ENCODE measurements around the gene ZNF618. TPM values are rescaled to one million over a fixed set of nuclear protein-coding genes. Genes with fewer than 3 reads are reported as not detected.

Gene ZNF618
- total RNA-seq, 2 experiments from 2014 or later, result 0.12 to 0.33 TPM

DNA sequence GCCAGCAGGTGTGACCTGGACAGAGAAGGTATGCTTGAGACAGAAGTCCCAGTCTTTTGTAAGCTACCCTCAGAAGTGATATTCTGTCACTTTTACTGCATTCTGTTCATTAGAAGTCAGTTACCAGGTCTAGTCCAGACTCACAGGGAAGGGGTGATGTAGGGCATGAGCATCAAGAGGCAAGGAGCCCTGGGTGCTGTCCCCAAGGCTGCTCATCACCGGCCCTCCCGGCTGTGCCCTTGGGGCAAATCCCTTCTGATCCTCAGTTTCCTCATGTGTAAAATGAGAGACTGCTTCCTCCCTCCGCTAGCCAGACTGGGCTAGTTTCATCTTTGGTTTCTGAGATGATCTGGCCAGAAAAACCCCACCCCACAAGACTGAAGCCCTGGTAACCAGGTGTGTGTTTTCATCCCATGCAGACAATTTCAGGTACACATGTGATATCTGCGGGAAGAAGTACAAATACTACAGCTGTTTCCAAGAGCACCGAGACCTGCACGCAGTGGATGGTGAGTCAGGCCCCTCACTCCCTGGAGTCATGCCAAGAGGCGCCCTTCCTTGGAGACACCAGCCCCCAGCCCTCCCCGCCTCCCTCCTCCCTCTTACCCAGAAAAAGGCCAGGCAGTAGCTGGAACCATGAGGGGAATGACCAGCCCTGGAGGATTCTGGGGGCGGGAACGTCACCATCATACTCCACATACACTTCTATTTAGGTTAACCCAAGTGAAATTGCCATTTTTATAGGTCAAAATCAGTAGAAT lies 131.0 kb downstream of the ZNF618 start:
- Mint-ChIP-seq H3K27ac (no peak overlapping the region), H3K9me3 (no peaks in the 10 kb centered on the region), H3K4me3 (no peak overlapping the region), H3K4me1 (ENCODE audit: low read depth) (no peaks in the 10 kb centered on the region), H3K36me3 (no peaks in the 10 kb centered on the region), H3K27me3 (no peaks in the 10 kb centered on the region)
- ChIA-PET CTCF (no interaction called here), POLR2A (no interaction called here)
- DNase-seq, result no peak
- intact Hi-C loops (cut with micrococcal nuclease), result no loop called here

DNA sequence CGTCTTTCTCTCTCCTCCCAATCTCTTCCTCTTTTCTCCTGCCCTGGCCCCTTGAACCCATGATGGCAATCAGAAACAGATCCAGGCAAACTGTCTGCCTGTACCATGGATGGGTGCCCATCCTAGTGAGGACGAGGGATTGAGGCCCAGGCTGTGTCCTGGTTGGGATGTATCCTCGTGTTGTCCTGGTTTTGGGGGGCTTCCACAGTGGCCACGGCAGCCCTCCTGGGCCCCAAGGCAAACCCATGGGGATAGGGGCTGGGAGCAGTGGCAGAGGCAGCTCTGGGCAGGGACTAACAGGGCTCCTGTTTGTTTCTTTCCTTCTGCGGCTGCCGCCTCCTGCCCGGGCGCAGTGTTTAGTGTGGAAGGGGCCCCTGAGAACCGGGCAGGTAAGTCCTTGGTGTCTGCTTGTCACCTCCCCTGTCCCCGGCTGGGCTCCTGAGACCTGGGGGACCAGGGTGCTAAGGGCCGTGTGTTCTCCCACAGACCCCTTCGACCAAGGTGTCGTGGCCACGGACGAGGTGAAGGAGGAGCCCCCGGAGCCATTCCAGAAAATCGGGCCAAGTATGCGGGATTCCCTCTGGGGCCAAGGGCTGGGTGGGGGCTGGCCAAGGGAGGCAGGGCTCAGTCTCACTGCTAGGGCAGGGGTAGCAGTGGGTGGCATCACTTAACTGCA lies 132.0 kb downstream of the ZNF618 start:
- no peaks in the 10 kb centered on the region for H3K27me3 Mint-ChIP-seq
- no peak overlapping the region for H3K4me3 Mint-ChIP-seq
- H3K4me1 Mint-ChIP-seq (ENCODE audit: low read depth), result no peaks in the 10 kb centered on the region
- no peaks in the 10 kb centered on the region for H3K36me3 Mint-ChIP-seq
- no peaks in the 10 kb centered on the region for H3K9me3 Mint-ChIP-seq
- CTCF ChIA-PET, result no interaction called here
- no peak overlapping the region for H3K27ac Mint-ChIP-seq
- POLR2A ChIA-PET, result no interaction called here
- intact Hi-C loops (cut with micrococcal nuclease), result no loop called here
- no peak for DNase-seq

DNA sequence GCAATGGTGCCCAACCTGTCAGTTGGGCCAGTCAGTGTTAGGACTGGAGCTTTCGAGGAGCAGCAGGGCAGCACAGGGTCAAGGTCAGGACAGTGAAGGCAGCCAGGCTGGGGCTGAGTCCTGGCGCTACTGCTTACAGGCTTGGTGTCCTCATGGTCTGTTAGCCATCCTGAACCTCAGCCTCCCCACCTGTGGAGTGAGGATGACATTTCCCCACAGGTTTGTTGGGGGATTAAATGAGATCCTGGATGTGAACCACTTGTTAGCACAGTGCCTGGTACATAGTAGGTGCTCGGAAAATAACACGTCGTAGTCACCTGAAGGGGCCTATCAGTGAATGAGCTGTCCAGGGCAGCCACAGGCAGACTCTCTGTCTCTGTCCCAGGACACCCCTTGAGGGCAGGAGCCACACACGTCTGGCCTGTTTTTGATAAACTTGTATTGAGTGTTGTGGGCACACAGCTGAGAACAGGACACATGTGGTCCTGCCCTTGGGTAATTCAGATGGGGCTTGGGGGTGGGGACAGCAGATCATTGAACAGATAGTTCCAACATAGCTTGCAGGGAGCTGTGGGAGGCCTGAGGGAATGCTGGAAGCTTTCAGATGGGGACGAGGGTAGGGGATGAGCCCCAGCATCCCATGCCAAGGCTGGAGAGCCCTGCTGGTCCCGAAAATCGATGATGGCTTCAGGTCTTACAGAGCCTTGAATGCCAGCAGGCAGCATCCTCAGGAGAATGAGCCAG lies 132.7 kb downstream of the ZNF618 start:
- Mint-ChIP-seq H3K36me3 (no peaks in the 10 kb centered on the region), H3K4me1 (ENCODE audit: low read depth) (no peaks in the 10 kb centered on the region), H3K27me3 (no peaks in the 10 kb centered on the region), H3K27ac (no peak overlapping the region), H3K9me3 (no peaks in the 10 kb centered on the region), H3K4me3 (no peak overlapping the region)
- POLR2A ChIA-PET, result no interaction called here
- DNase-seq, result no peak
- CTCF ChIA-PET, result interaction anchor here (1.1 kb wide), 1 partner anchor 563 kb away, joined by 3 read pairs; no protein-coding TSS in a partner anchor
- intact Hi-C loops (cut with micrococcal nuclease), result no loop called here

DNA sequence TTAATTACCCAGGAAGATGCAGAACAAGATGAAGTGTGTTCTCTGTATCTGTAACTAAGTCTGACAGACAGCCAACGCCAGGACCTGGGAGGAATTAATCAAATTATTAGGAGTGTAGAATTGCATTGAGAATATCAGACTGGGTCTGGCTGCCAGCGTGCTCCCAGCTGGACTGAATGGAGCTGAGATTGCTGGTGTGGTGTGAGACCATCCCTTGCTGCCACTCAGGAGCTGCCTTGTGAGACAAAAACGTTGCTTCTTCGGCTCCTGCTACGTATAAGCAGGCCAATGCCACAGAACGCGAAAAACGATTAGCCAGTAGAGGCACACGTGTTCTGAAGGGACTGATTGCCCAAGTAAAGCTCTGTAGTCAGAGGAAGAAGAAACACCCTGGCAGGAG lies 135.2 kb downstream of the ZNF618 start:
- intact Hi-C loops (cut with micrococcal nuclease), result no loop called here
- ChIA-PET POLR2A (no interaction called here), CTCF (no interaction called here)
- Mint-ChIP-seq H3K4me1 (ENCODE audit: low read depth) (no peaks in the 10 kb centered on the region), H3K27ac (no peak overlapping the region), H3K9me3 (peaks cover 3% of the 10 kb centered on the region), H3K36me3 (no peaks in the 10 kb centered on the region), H3K27me3 (no peaks in the 10 kb centered on the region), H3K4me3 (no peak overlapping the region)
- no peak for DNase-seq

DNA sequence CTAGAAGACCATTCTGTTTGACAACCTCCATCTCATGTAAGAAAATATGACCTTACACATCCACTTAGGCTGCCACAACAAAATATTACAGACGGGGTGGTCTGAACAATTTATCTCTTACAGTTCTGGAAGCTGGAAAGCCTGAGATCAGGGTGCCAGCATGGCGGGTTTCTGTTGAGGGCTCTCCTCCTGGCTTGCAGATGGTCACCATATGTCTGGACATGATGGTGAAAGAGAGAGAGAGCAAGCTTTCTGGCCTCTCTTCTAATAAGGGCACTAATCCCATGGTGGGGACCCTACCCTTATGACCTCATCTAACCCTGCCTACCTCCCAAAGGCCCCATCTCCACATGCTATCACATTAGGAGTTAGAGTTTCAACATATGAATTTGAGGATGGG lies 136.0 kb downstream of the ZNF618 start:
- Mint-ChIP-seq H3K4me1 (ENCODE audit: low read depth) (no peaks in the 10 kb centered on the region), H3K9me3 (peaks cover 3% of the 10 kb centered on the region), H3K36me3 (no peaks in the 10 kb centered on the region), H3K4me3 (no peak overlapping the region), H3K27me3 (no peaks in the 10 kb centered on the region), H3K27ac (no peak overlapping the region)
- POLR2A ChIA-PET, result no interaction called here
- DNase-seq, result no peak
- intact Hi-C loops (cut with micrococcal nuclease), result no loop called here
- CTCF ChIA-PET, result no interaction called here

DNA sequence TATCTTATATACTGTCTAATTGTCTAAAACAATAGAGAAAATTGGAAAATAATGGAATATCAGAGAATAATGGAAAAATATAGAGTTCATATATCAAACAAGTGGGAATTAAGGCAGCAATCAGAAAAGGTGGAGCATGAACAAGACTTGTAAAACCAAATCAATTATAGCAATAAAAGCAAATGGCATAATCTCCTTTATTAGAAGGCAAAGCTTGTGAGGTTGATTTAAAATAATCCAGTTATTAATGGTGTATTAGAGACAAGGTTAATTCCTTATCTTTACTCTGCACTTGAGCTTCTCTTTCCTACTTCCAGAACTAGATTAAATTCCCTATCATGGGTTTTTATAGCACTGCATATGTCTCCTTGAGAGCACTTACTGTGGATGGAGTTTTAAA lies 137.9 kb downstream of the ZNF618 start:
- Mint-ChIP-seq H3K27me3 (no peaks in the 10 kb centered on the region), H3K9me3 (peaks cover 3% of the 10 kb centered on the region)
- POLR2A ChIA-PET, result no interaction called here

DNA sequence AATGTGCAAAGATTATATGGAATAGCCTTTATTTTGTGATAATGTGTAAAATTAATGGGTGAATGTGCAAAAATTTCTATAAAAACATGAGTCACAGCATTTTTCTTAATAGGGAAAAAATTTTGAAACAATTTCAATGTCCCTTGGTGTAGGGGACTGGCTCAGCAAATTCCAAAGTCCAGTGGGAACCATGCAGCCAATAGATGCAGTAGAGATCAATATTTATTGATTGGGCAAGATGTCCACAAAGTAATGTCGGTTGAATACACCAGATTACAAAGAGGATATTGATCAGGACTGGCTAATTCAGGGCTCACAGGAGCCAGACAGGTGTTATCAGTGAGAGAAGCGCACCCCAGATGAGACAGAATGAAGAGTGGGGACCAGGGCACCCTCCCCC lies 139.5 kb downstream of the ZNF618 start:
- no peak overlapping the region for H3K4me3 Mint-ChIP-seq
- H3K27ac Mint-ChIP-seq, result no peak overlapping the region
- no peaks in the 10 kb centered on the region for H3K27me3 Mint-ChIP-seq
- POLR2A ChIA-PET, result no interaction called here
- DNase-seq, result no peak
- H3K36me3 Mint-ChIP-seq, result no peaks in the 10 kb centered on the region
- no peaks in the 10 kb centered on the region for H3K4me1 Mint-ChIP-seq (ENCODE audit: low read depth)
- CTCF ChIA-PET, result no interaction called here
- intact Hi-C loops (cut with micrococcal nuclease), result no loop called here
- peaks cover 3% of the 10 kb centered on the region for H3K9me3 Mint-ChIP-seq

More for the DNA sequence above, 137.9 kb downstream of the ZNF618 start:
- Mint-ChIP-seq H3K36me3 (no peaks in the 10 kb centered on the region), H3K4me1 (ENCODE audit: low read depth) (no peaks in the 10 kb centered on the region), H3K27ac (no peak overlapping the region), H3K4me3 (no peak overlapping the region)
- CTCF ChIA-PET, result no interaction called here
- DNase-seq, result no peak
- intact Hi-C loops (cut with micrococcal nuclease), result no loop called here

DNA sequence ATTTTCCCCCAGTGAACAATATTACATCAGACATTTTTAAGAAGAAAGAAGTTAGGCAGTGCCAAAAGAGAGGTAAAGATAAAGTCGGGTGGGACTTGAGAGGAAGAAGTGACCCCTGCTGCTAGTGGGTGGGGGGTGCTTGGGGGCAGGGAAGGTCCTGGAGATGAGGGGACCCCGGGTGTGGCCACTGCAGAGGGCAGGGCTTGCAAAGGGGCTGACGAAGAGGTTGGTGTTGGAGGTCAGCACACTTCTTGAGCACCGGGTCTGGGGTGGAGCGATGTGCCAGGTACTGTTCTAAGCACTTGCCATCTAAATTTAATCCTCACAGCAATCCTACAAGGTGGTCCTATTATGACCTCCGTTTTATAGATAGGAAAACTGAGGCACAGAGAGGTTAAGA lies 140.0 kb downstream of the ZNF618 start:
- Mint-ChIP-seq H3K4me1 (ENCODE audit: low read depth) (no peaks in the 10 kb centered on the region), H3K9me3 (peaks cover 3% of the 10 kb centered on the region), H3K4me3 (no peak overlapping the region), H3K27ac (no peak overlapping the region), H3K36me3 (no peaks in the 10 kb centered on the region), H3K27me3 (no peaks in the 10 kb centered on the region)
- intact Hi-C loops (cut with micrococcal nuclease), result no loop called here
- no peak for DNase-seq
- ChIA-PET POLR2A (no interaction called here), CTCF (no interaction called here)

DNA sequence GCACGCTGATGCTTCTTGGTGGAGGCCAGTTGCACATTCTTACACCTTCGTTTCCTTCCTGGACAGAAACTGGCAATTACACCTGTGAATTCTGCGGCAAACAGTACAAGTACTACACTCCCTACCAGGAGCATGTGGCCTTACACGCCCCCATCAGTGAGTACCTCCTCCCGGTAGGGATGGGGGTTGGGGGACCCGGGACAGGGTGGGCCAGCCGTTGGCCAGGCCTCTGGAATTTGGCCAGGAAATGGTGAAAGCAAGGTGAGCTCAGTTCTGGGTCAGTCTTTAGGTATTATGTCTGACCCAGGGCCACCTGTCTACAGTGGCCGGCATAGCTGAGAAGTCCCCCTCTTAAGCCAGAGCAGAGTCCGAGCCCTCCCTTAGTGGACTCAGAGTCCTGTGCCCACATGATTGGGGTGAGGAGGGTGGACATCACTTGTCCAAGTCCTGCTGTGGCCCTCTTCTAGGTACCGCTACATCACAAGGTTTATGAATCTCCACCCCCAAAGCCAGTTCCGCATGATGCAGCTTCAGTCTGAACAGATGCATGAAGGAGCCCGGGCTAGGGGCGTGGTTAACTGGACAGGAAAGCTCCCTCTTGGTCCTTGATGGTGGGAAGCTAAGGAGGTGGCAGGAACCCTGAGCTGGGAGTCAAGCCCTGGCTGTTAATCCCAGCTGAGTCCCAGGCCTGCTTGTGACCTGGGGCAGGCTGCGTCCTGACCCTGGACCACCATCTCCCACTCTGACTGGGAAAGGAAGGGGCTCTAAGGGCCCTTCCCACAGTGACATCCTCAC lies 140.7 kb downstream of the ZNF618 start:
- no peak overlapping the region for H3K27ac Mint-ChIP-seq
- no peaks in the 10 kb centered on the region for H3K4me1 Mint-ChIP-seq (ENCODE audit: low read depth)
- no peak for DNase-seq
- peaks cover 3% of the 10 kb centered on the region for H3K9me3 Mint-ChIP-seq
- CTCF ChIA-PET, result no interaction called here
- POLR2A ChIA-PET, result no interaction called here
- H3K36me3 Mint-ChIP-seq, result no peaks in the 10 kb centered on the region
- H3K4me3 Mint-ChIP-seq, result no peak overlapping the region
- intact Hi-C loops (cut with micrococcal nuclease), result no loop called here
- no peaks in the 10 kb centered on the region for H3K27me3 Mint-ChIP-seq

DNA sequence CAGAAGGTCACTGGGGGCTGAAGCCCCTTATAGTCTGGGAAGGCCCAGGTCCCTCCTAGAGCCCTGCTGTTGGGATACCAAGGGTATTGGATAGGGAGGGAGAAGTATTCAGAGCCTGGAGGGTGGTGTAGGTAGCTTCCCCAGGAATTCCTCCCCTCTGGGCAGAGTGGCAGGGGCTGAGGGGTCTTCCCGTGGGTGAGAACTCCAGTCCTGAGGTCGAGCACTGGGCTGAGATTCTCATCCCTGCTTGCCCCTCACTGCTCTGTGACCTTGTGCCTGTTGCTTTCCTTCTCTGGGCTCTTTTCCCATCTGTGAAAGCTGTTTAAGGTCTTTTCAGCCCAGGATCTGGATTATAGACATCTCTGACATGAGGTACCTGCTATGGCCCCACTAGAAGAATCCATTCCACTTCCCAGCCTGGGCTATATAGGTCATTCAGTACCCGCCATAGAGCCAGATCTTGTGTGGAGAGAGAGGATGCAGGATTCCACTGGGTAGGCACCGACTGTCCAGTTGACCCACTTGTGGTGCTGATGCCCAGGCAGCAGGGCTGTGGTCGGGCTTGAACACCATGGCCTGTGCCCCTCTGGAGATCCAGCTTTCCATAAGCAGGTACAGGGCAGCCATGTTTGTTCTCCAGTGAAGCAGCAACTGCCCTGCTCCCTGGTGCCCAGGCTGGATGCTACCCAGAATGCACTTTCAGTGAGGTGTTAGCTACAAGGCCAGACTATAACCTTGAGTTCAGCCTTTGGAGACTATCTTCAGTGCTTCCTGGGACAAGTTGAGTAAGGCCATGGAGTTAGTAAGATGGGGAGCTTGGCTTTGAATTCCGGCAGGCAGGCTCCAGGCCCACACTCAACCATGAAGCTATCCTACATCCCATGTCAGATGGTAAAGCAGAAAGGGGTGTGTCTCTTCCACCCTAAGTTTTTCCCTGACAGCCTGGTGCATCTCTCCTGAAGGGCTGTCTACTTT lies 141.9 kb downstream of the ZNF618 start:
- Mint-ChIP-seq H3K4me1 (ENCODE audit: low read depth) (no peaks in the 10 kb centered on the region), H3K36me3 (peaks cover 4% of the 10 kb centered on the region), H3K27me3 (no peaks in the 10 kb centered on the region), H3K27ac (no peak overlapping the region), H3K9me3 (peaks cover 13% of the 10 kb centered on the region), H3K4me3 (no peak overlapping the region)
- ChIA-PET CTCF (interaction anchor here (0.6 kb wide), 1 partner anchor 130 kb away, joined by 3 read pairs; no protein-coding TSS in a partner anchor), POLR2A (no interaction called here)
- DNase-seq, result no peak
- intact Hi-C loops (cut with micrococcal nuclease), result no loop called here

DNA sequence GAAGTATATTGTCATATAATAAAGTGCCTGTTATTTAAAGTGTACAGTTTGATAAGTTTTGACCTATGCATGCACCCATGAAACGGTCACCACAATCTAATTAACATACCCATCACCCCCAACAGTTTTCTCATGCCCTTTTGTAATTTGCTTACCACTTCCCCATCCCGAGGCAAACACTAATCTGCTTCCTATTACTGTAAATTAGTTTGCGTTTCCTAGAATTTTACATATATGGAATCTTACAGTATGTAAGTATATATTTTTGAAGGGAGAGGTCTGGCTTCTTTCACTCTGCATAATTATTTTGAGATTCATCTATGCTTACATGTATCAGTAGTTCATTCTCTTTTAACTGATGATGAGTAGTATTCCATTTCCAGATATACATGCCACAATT lies 145.5 kb downstream of the ZNF618 start:
- CTCF ChIA-PET, result no interaction called here
- POLR2A ChIA-PET, result no interaction called here
- H3K36me3 Mint-ChIP-seq, result peaks cover 10% of the 10 kb centered on the region

More for the DNA sequence above, 145.5 kb downstream of the ZNF618 start:
- Mint-ChIP-seq H3K4me3 (no peak overlapping the region), H3K27ac (no peak overlapping the region), H3K27me3 (no peaks in the 10 kb centered on the region), H3K4me1 (ENCODE audit: low read depth) (no peaks in the 10 kb centered on the region), H3K9me3 (peaks cover 30% of the 10 kb centered on the region)
- DNase-seq, result no peak
- intact Hi-C loops (cut with micrococcal nuclease), result no loop called here

Measured in activated CD4-positive, alpha-beta memory T cell treated with anti-CD3 and anti-CD28 coated beads for 36 hours (primary cell).